ENCODE measurements around the gene FGG.

DNA sequence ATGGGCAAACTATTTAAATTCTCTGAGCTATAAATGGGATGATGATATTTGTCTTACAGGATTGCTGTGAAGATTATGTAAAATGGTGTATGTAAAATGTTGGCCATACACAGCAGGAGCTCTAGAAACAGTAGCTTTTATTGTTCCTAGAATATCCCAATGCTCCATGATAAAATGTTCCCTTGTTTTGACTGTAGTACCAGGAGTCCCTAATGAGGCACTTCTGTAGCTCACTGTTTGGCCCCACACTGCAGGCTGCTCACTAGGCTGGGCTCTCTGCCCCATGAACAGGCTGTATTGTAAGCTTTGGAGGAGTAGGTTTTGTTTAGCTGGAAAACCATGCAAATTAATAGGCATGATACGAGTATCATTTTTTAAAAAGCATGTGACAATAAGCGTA is 18.6 kb downstream of the FGG start:
- TF ChIP-seq EZH2 (IDR thresholded peaks at IDR 0.05; ENCODE audit: borderline replicate concordance) (no peak), EZH2phosphoT487 (IDR thresholded peaks at IDR 0.05; ENCODE audit: low read depth, severe bottlenecking, unreplicated experiment) (no peak)
- TF ChIP-seq, protein P1, sequence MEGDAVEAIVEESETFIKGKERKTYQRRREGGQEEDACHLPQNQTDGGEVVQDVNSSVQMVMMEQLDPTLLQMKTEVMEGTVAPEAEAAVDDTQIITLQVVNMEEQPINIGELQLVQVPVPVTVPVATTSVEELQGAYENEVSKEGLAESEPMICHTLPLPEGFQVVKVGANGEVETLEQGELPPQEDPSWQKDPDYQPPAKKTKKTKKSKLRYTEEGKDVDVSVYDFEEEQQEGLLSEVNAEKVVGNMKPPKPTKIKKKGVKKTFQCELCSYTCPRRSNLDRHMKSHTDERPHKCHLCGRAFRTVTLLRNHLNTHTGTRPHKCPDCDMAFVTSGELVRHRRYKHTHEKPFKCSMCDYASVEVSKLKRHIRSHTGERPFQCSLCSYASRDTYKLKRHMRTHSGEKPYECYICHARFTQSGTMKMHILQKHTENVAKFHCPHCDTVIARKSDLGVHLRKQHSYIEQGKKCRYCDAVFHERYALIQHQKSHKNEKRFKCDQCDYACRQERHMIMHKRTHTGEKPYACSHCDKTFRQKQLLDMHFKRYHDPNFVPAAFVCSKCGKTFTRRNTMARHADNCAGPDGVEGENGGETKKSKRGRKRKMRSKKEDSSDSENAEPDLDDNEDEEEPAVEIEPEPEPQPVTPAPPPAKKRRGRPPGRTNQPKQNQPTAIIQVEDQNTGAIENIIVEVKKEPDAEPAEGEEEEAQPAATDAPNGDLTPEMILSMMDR (IDR thresholded peaks at IDR 0.05; ENCODE audit: poor library complexity): no peak
